H9 (cell line): ENCODE measurements around the gene ACACA. TPM values are rescaled to one million over a fixed set of nuclear protein-coding genes. Genes with fewer than 3 reads are reported as not detected.

Source experiments
- DNase-seq: peaks from one replicate; pipeline ENCODE4 v3.0.0-alpha.2; 2017
- H2AFZ ChIP-seq: one replicate; pipeline ENCODE4 v1.6.1; 2013; ENCODE audit warnings: mild to moderate bottlenecking, low read length, control low read depth, moderate library complexity
- H2AK5ac ChIP-seq: 2 replicates; pipeline ENCODE4 v1.6.1; 2013; ENCODE audit warnings: low read length, control low read depth, mixed read lengths; ENCODE audit not compliant: insufficient read length
- H2BK120ac ChIP-seq: one replicate; pipeline ENCODE4 v1.6.1; 2013; ENCODE audit warnings: low read depth, mild to moderate bottlenecking, low read length, control low read depth, inconsistent platforms; ENCODE audit not compliant: poor library complexity, severe bottlenecking
- H2BK12ac ChIP-seq: 2 replicates; pipeline ENCODE4 v1.6.1; 2013; ENCODE audit warnings: low read length, control low read depth, mixed read lengths, low read depth; ENCODE audit not compliant: insufficient read length
- H2BK15ac ChIP-seq: 2 replicates; pipeline ENCODE4 v1.6.1; 2013; ENCODE audit warnings: low read depth, low read length, control low read depth
- H2BK20ac ChIP-seq: one replicate; pipeline ENCODE4 v1.6.1; 2013; ENCODE audit warnings: low read depth, mild to moderate bottlenecking, low read length, control low read depth, inconsistent platforms; ENCODE audit not compliant: poor library complexity, severe bottlenecking
- H2BK5ac ChIP-seq: 2 replicates; pipeline ENCODE4 v1.6.1; 2013; ENCODE audit warnings: low read length, control low read depth, mixed read lengths; ENCODE audit not compliant: insufficient read length
- H3K14ac ChIP-seq: 2 replicates; pipeline ENCODE4 v1.6.1; 2013; ENCODE audit warnings: low read length, control low read depth; ENCODE audit not compliant: insufficient read depth
- H3K18ac ChIP-seq: 2 replicates; pipeline ENCODE4 v1.6.1; 2013; ENCODE audit warnings: low read depth, mild to moderate bottlenecking, mixed read lengths, low read length, control low read depth; ENCODE audit not compliant: insufficient read length
- H3K23ac ChIP-seq: 2 replicates; pipeline ENCODE4 v1.6.1; 2013; ENCODE audit warnings: low read length, control low read depth, mixed read lengths, low read depth; ENCODE audit not compliant: insufficient read length
- H3K23me2 ChIP-seq: 2 replicates; pipeline ENCODE4 v1.6.1; 2013; ENCODE audit warnings: low read depth, mild to moderate bottlenecking, mixed read lengths, low read length, control low read depth; ENCODE audit not compliant: insufficient read length, poor library complexity, severe bottlenecking
- H3K27ac ChIP-seq: 2 replicates; pipeline ENCODE4 v1.5.1; 2013; ENCODE audit warnings: low read length, control low read depth, mixed read lengths, low read depth; ENCODE audit not compliant: insufficient read length
- H3K27me3 ChIP-seq: 2 replicates; pipeline ENCODE4 v1.6.1; 2013; ENCODE audit warnings: low read length, control low read depth, inconsistent platforms; ENCODE audit not compliant: insufficient read depth
- H3K4ac ChIP-seq: 2 replicates; pipeline ENCODE4 v1.6.1; 2013; ENCODE audit warnings: low read depth, mild to moderate bottlenecking, control low read depth, inconsistent platforms, low read length, moderate library complexity
- H3K4me1 ChIP-seq: 2 replicates; pipeline ENCODE4 v1.6.1; 2013; ENCODE audit warnings: low read length, control low read depth, inconsistent platforms; ENCODE audit not compliant: insufficient read depth
- H3K4me2 ChIP-seq: 2 replicates; pipeline ENCODE4 v1.6.1; 2013; ENCODE audit warnings: low read length, control low read depth, mixed read lengths; ENCODE audit not compliant: insufficient read length, insufficient read depth
- H3K56ac ChIP-seq: 2 replicates; pipeline ENCODE4 v1.6.1; 2013; ENCODE audit warnings: low read depth, mild to moderate bottlenecking, mixed read lengths, low read length, control low read depth; ENCODE audit not compliant: insufficient read length
- H3K79me1 ChIP-seq: 2 replicates; pipeline ENCODE4 v1.6.1; 2013; ENCODE audit warnings: low read depth, mild to moderate bottlenecking, moderate library complexity, low read length, control low read depth, inconsistent platforms; ENCODE audit not compliant: insufficient read depth, poor library complexity, severe bottlenecking
- H3K79me2 ChIP-seq: 2 replicates; pipeline ENCODE4 v1.6.1; 2013; ENCODE audit warnings: low read length, control low read depth, inconsistent platforms; ENCODE audit not compliant: insufficient read depth
- H3K9ac ChIP-seq: 2 replicates; pipeline ENCODE4 v1.6.1; 2013; ENCODE audit warnings: low read length, control low read depth, mixed read lengths; ENCODE audit not compliant: insufficient read length; ENCODE audit errors: extremely low read depth
- H3K9me3 ChIP-seq: one replicate; pipeline ENCODE4 v1.6.1; 2013; ENCODE audit warnings: low read depth, low read length, inconsistent platforms; ENCODE audit not compliant: control insufficient read depth
- H3T11ph ChIP-seq: one replicate; pipeline ENCODE4 v1.6.1; 2013; ENCODE audit warnings: mild to moderate bottlenecking, low read length, control low read depth, inconsistent platforms
- H4K20me1 ChIP-seq: one replicate; pipeline ENCODE4 v1.6.1; 2013; ENCODE audit not compliant: control insufficient read depth, insufficient read length, insufficient read depth
- H4K5ac ChIP-seq: 2 replicates; pipeline ENCODE4 v1.6.1; 2013; ENCODE audit warnings: low read depth, mild to moderate bottlenecking, mixed read lengths, low read length, control low read depth; ENCODE audit not compliant: insufficient read length
- H4K8ac ChIP-seq: replicated peaks from 2 replicates; pipeline ENCODE4 v1.6.1; 2013; ENCODE audit warnings: low read length, control low read depth, mixed read lengths, low read depth; ENCODE audit not compliant: insufficient read length
- H4K91ac ChIP-seq: 2 replicates; pipeline ENCODE4 v1.6.1; 2013; ENCODE audit warnings: low read depth, mild to moderate bottlenecking, moderate library complexity, mixed read lengths, low read length, control low read depth; ENCODE audit not compliant: insufficient read length
- H3K27ac Mint-ChIP-seq, 3 experiments: 2 replicates in 2 of 3; 3 replicates in 1 of 3; pipeline ENCODE4 v1.8.0; 2020 to 2021; ENCODE audit warnings: mixed read lengths in 3 of 3, mild to moderate bottlenecking in 1 of 3, moderate library complexity in 1 of 3
- H3K27me3 Mint-ChIP-seq: 2 replicates; pipeline ENCODE4 v1.8.0; 2021; ENCODE audit warnings: low read depth, mild to moderate bottlenecking, moderate library complexity, mixed read lengths
- H3K36me3 Mint-ChIP-seq, 3 experiments: 2 replicates in 2 of 3; 3 replicates in 1 of 3; pipeline ENCODE4 v1.8.0; 2020 to 2021; ENCODE audit warnings: low read depth in 3 of 3, mixed read lengths in 3 of 3; ENCODE audit not compliant: insufficient read depth in 1 of 3
- H3K4me1 Mint-ChIP-seq, 2 experiments: 2 replicates each; pipeline ENCODE4 v1.8.0; 2020; ENCODE audit warnings: mixed read lengths in 2 of 2
- H3K4me3 Mint-ChIP-seq, 2 experiments: 2 replicates in 1 of 2; 3 replicates in 1 of 2; pipeline ENCODE4 v1.8.0; 2020 to 2021; ENCODE audit warnings: mild to moderate bottlenecking in 2 of 2, mixed read lengths in 2 of 2, moderate library complexity in 1 of 2
- H3K9me3 Mint-ChIP-seq, 2 experiments: 2 replicates in 1 of 2; 3 replicates in 1 of 2; pipeline ENCODE4 v1.8.0; 2020; ENCODE audit warnings: mild to moderate bottlenecking in 2 of 2, mixed read lengths in 2 of 2, moderate library complexity in 1 of 2
- CTCF ChIP-seq: fragments of 200-600 bp; sonication (generic); conservative IDR thresholded peaks from 3 replicates; pipeline ENCODE4 v1.8.0; 2021; ENCODE audit warnings: antibody characterized with exemption, mild to moderate bottlenecking
- WGBS: extraction: QIAGEN DNeasy Blood & Tissue Kit; methylation state at CpG from one replicate; pipeline ENCODE4 v1.1.7; 2013; ENCODE audit warnings: missing lambda C conversion rate, low lambda C conversion rate, mixed read lengths; ENCODE audit not compliant: insufficient read length; ENCODE audit errors: extremely low coverage; 5-methylcytosine and 5-hydroxymethylcytosine counted together
- total RNA-seq: library from RNA; stranded (reverse); gene quantifications from 2 replicates; pipeline ENCODE4 v1.2.1, GENCODE V29; 2021

ACACA gene
- total RNA-seq, 1 experiment from 2014 or later: 135 TPM

DNA sequence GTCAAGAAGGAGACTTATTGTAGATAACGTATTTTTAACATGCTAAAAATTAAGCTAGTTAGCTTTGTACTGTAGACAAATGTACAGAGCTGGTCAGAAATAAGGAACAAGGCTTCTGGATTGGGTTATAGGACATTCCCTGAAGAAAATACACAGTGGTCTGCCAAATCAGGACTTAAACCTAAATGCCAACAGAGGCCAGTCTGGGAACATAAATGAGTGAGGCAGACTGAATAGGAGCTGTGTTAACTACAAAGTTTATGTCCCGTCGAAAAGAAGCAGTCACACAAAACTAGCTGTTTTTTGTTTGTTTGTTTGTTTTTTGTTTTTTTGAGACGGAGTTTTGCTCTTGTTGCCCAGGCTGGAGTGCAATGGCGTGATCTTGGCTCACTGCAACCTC lies 151.2 kb downstream of the ACACA start:
- no peak overlapping the region for H3K56ac ChIP-seq
- Mint-ChIP-seq H3K36me3 (peaks cover 24 to 57% (median 50%) of the 10 kb centered on the region in 3 experiments; a peak in 5 of 7 replicates), H3K4me3 (no peak overlapping the region), H3K9me3 (no peaks in the 10 kb centered on the region), H3K27me3 (no peaks in the 10 kb centered on the region), H3K27ac (no peak overlapping the region), H3K4me1 (peaks cover under 1% of the 10 kb centered on the region in 2 experiments; a peak in 2 of 4 replicates)
- no peaks in the 10 kb centered on the region for H4K20me1 ChIP-seq
- H3K23me2 ChIP-seq: no peaks in the 10 kb centered on the region
- no peak overlapping the region for H3K14ac ChIP-seq
- DNase-seq: no peak
- H2BK120ac ChIP-seq: no peak overlapping the region
- no peak for TF ChIP-seq CTCF
- H3K9me3 ChIP-seq: no peaks in the 10 kb centered on the region
- H2BK15ac ChIP-seq: no peak overlapping the region
- no peak overlapping the region for H2AK5ac ChIP-seq
- H3K4me2 ChIP-seq: no peak overlapping the region
- H2BK20ac ChIP-seq: no peak overlapping the region
- no peak overlapping the region for H3K9ac ChIP-seq
- no peak overlapping the region for H4K5ac ChIP-seq
- H3K27me3 ChIP-seq: no peaks in the 10 kb centered on the region
- H2BK12ac ChIP-seq: no peak overlapping the region
- H3K4me1 ChIP-seq: no peaks in the 10 kb centered on the region
- no peak overlapping the region for H3K23ac ChIP-seq
- no peak overlapping the region for H3T11ph ChIP-seq
- H3K79me2 ChIP-seq: no peaks in the 10 kb centered on the region
- no peaks in the 10 kb centered on the region for H3K79me1 ChIP-seq
- no peak overlapping the region for H4K8ac ChIP-seq
- H3K18ac ChIP-seq: no peak overlapping the region
- no peak overlapping the region for H2BK5ac ChIP-seq
- H4K91ac ChIP-seq: no peak overlapping the region
- no peak overlapping the region for H3K4ac ChIP-seq
- WGBS: no CpG with 5 or more reads among the region's 5 CpGs
- H3K27ac ChIP-seq: no peak overlapping the region
- H2AFZ ChIP-seq: no peak overlapping the region
